T-helper 2 cell treated with Interferon-gamma antibody and Interleukin-4, amounts not matched to agents 100 ng/mL and 5 ng/mL, for 36 hours (primary cell): ENCODE measurements around the gene VPS35L. TPM values are rescaled to one million over a fixed set of nuclear protein-coding genes. Genes with fewer than 3 reads are reported as not detected.

Experiments
- intact Hi-C: fragments of 100-400 bp; cut with micrococcal nuclease; formaldehyde crosslinking; loops from one replicate; pipeline ENCODE4 v1.15.1; 2023
- total RNA-seq: library from RNA; stranded (reverse); gene quantifications from 2 replicates; pipeline ENCODE4 v1.2.3, GENCODE V29; 2022

The VPS35L gene
- total RNA-seq, 1 donor from 2014 or later = 59.5 TPM

GRCh38 chr16:19687279-19687678 is 131.8 kb downstream of the VPS35L start:
- intact Hi-C loops = no loop called here

GRCh38 chr16:19688396-19689024 is 133.0 kb downstream of the VPS35L start:
- intact Hi-C loops = no loop called here

GRCh38 chr16:19689342-19689741 is 133.8 kb downstream of the VPS35L start:
- intact Hi-C loops = no loop called here

GRCh38 chr16:19690196-19690595 is 134.7 kb downstream of the VPS35L start:
- intact Hi-C loops = no loop called here

GRCh38 chr16:19691161-19691711 is 135.7 kb downstream of the VPS35L start:
- intact Hi-C loops = no loop called here

- intact Hi-C loops = no loop called here
Observed at GRCh38 chr16:19694989-19695388, 139.5 kb downstream of the VPS35L start.

- intact Hi-C loops = no loop called here
Observed at GRCh38 chr16:19696328-19696727, 140.8 kb downstream of the VPS35L start.

GRCh38 chr16:19696961-19697360 is 141.5 kb downstream of the VPS35L start:
- intact Hi-C loops = no loop called here

GRCh38 chr16:19697756-19698318 is 142.3 kb downstream of the VPS35L start:
- intact Hi-C loops = no loop called here

GRCh38 chr16:19698480-19699465 is 143.3 kb downstream of the VPS35L start:
- intact Hi-C loops = no loop called here

- intact Hi-C loops = no loop called here
Observed at GRCh38 chr16:19699472-19699871, 144.0 kb downstream of the VPS35L start.

- intact Hi-C loops = no loop called here
Observed at GRCh38 chr16:19700319-19700781, 144.8 kb downstream of the VPS35L start.

GRCh38 chr16:19701091-19701490 is 145.6 kb downstream of the VPS35L start:
- intact Hi-C loops = no loop called here

- intact Hi-C loops = no loop called here
Observed at GRCh38 chr16:19703172-19703889, 147.8 kb downstream of the VPS35L start.

GRCh38 chr16:19704321-19705145 is 149.0 kb downstream of the VPS35L start:
- intact Hi-C loops = no loop called here

- intact Hi-C loops = no loop called here
Observed at GRCh38 chr16:19705146-19705501, 149.6 kb downstream of the VPS35L start.

- intact Hi-C loops = no loop called here
Observed at GRCh38 chr16:19705843-19706242, 150.3 kb downstream of the VPS35L start.

- intact Hi-C loops = no loop called here
Observed at GRCh38 chr16:19706846-19707245, 151.3 kb downstream of the VPS35L start.

GRCh38 chr16:19707569-19708295 is 152.2 kb downstream of the VPS35L start:
- intact Hi-C loops = no loop called here
